Progenitor cell of endocrine pancreas (in vitro differentiated cells): ENCODE measurements around the gene CLOCK. TPM values are rescaled to one million over a fixed set of nuclear protein-coding genes. Genes with fewer than 3 reads are reported as not detected.

Experiments
- DNase-seq: peaks from one replicate; pipeline ENCODE4 v3.0.0; 2021; ENCODE audit warnings: low spot score; ENCODE audit not compliant: unreplicated experiment
- H3K27ac Mint-ChIP-seq: 2 replicates; pipeline ENCODE4 v1.8.0; 2021; ENCODE audit warnings: mild to moderate bottlenecking, moderate library complexity, mixed read lengths
- H3K27me3 Mint-ChIP-seq: 2 replicates; pipeline ENCODE4 v1.8.0; 2021; ENCODE audit warnings: mixed read lengths
- H3K36me3 Mint-ChIP-seq: 2 replicates; pipeline ENCODE4 v1.8.0; 2022; ENCODE audit warnings: mixed read lengths; ENCODE audit not compliant: insufficient read depth
- H3K4me1 Mint-ChIP-seq: 2 replicates; pipeline ENCODE4 v1.8.0; 2021; ENCODE audit warnings: low read depth, mixed read lengths
- H3K4me3 Mint-ChIP-seq: 2 replicates; pipeline ENCODE4 v1.8.0; 2021; ENCODE audit warnings: low read depth, mild to moderate bottlenecking, moderate library complexity, mixed read lengths
- H3K9me3 Mint-ChIP-seq: 2 replicates; pipeline ENCODE4 v1.8.0; 2021; ENCODE audit warnings: low read depth, mixed read lengths
- CTCF ChIP-seq: fragments of 200-600 bp; sonication (generic); IDR thresholded peaks from one replicate; pipeline ENCODE4 v1.5.0; 2021; ENCODE audit warnings: antibody characterized with exemption, mild to moderate bottlenecking; ENCODE audit not compliant: unreplicated experiment
- total RNA-seq: library from RNA; stranded (reverse); gene quantifications from 2 replicates; pipeline ENCODE4 v1.2.1, GENCODE V29; 2021

Gene CLOCK
- total RNA-seq, 1 donor from 2014 or later: 16.0 TPM

GRCh38 chr4:55447108-55447708 lies 99.5 kb downstream of the CLOCK start:
- Mint-ChIP-seq H3K36me3 (peaks cover 14% of the 10 kb centered on the region), H3K27ac (no peak overlapping the region), H3K27me3 (no peaks in the 10 kb centered on the region), H3K4me3 (no peak overlapping the region), H3K4me1 (no peaks in the 10 kb centered on the region), H3K9me3 (no peaks in the 10 kb centered on the region)
- no peak for DNase-seq
- TF ChIP-seq CTCF: no peak

- Mint-ChIP-seq H3K4me3 (no peak overlapping the region), H3K27me3 (no peaks in the 10 kb centered on the region), H3K36me3 (peaks cover 11% of the 10 kb centered on the region), H3K9me3 (no peaks in the 10 kb centered on the region), H3K4me1 (no peaks in the 10 kb centered on the region), H3K27ac (no peak overlapping the region)
- DNase-seq: no peak
- TF ChIP-seq CTCF: no peak
Measured at GRCh38 chr4:55446578-55446922, 100.2 kb downstream of the CLOCK start.

GRCh38 chr4:55445921-55446577 lies 100.7 kb downstream of the CLOCK start:
- no peak overlapping the region for H3K4me3 Mint-ChIP-seq
- H3K4me1 Mint-ChIP-seq: no peaks in the 10 kb centered on the region

GRCh38 chr4:55444827-55445226 lies 101.9 kb downstream of the CLOCK start:
- Mint-ChIP-seq H3K36me3 (peaks cover 16% of the 10 kb centered on the region), H3K4me1 (no peaks in the 10 kb centered on the region), H3K27me3 (no peaks in the 10 kb centered on the region), H3K27ac (no peak overlapping the region), H3K4me3 (no peak overlapping the region), H3K9me3 (no peaks in the 10 kb centered on the region)
- TF ChIP-seq CTCF: no peak
- no peak for DNase-seq

More at GRCh38 chr4:55445921-55446577, 100.7 kb downstream of the CLOCK start:
- no peak for DNase-seq
- Mint-ChIP-seq H3K36me3 (peaks cover 13% of the 10 kb centered on the region), H3K27ac (no peak overlapping the region), H3K9me3 (no peaks in the 10 kb centered on the region), H3K27me3 (no peaks in the 10 kb centered on the region)
- no peak for TF ChIP-seq CTCF

GRCh38 chr4:55442541-55442940 lies 104.2 kb downstream of the CLOCK start:
- no peak overlapping the region for H3K4me3 Mint-ChIP-seq
- H3K4me1 Mint-ChIP-seq: peaks cover 13% of the 10 kb centered on the region
- H3K27ac Mint-ChIP-seq: no peak overlapping the region
- no peaks in the 10 kb centered on the region for H3K9me3 Mint-ChIP-seq
- peaks cover 18% of the 10 kb centered on the region for H3K36me3 Mint-ChIP-seq
- no peaks in the 10 kb centered on the region for H3K27me3 Mint-ChIP-seq
- no peak for TF ChIP-seq CTCF
- no peak for DNase-seq
